ENCODE data around the gene CACNB4.

DNA sequence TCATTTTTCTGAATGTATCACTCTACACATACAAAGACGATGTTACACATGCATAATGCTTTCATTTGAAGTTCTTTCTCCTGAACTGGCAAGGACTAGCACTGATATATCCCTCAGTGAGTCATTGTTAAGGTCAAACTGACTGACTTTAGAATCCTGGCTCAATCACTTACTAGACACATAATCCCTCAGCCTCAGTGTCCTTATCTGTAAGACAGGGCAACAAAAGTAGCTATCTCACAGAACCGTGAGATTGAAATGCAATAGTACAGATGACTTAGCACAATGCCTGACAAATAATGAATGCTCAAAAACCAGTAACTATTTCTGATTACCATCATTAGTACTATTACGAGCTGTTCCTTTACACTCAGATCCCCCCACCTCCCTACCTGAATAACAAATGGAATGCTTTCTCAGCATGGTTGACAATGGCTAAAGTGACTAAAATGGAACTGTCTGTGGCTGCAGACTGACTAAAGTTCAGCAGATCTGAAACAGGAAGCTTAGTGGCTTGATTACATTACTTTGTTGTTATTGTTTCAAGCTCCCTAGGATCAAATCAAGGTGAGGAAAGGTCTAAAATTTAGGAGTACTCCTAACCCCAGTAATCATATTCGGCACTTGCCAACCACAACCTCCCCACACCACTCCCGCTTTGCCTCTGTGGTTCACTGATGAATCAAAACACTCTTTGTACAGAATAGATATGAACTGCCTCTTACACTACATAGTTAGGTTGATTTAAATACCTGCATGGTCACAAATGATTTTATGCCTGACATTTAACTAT, 35.8 kb upstream of the CACNB4 start:
- TF ChIP-seq YY1 (IDR thresholded peaks at IDR 0.05; ENCODE audit: insufficient read depth, insufficient read length) (no peak), ZNF274 (IDR thresholded peaks at IDR 0.05; ENCODE audit: low read depth, low read length) (no peak), SUZ12 (IDR thresholded peaks at IDR 0.05; ENCODE audit: extremely low read depth, insufficient read depth, insufficient read length) (no peak)
